Measurements from ENCODE around the gene CD5L. TPM values are rescaled to one million over a fixed set of nuclear protein-coding genes. Genes with fewer than 3 reads are reported as not detected.

Gene CD5L
- total and polyA plus RNA-seq, 2 of the 13 experiments (the other 11 are each of a cell fraction or from before 2014, with no cell fraction given) = not detected

GRCh38 chr1:157849229-157849875 lies 7.7 kb upstream of the CD5L start:
- Histone ChIP-seq H3K4me1 (ENCODE audit: insufficient read depth, low read length) (no peaks in the 10 kb centered on the region), H3K27ac (ENCODE audit: extremely low read length, insufficient read depth, low read length) (no peak overlapping the region), H3K9ac (ENCODE audit: insufficient read depth, low read depth, low read length) (no peak overlapping the region), H3K36me3 (replicated peaks in 1 of 2; ENCODE audit: control insufficient read depth in 1 of 2, insufficient read depth in 2 of 2, low read length in 2 of 2) (no peaks in the 10 kb centered on the region), H2AFZ (ENCODE audit: low read length) (no peak overlapping the region), H3K4me2 (ENCODE audit: low read depth, low read length) (no peak overlapping the region), H3K4me3 (replicated peaks in 1 of 3; ENCODE audit: insufficient read depth in 1 of 3, low read depth in 2 of 3, low read length in 3 of 3) (no peak overlapping the region), H3K79me2 (ENCODE audit: insufficient read depth, low read length) (no peaks in the 10 kb centered on the region), H3K27me3 (ENCODE audit: control insufficient read depth in 1 of 2, insufficient read depth in 2 of 2, low read length in 2 of 2) (no peaks in the 10 kb centered on the region), H4K20me1 (ENCODE audit: insufficient read depth, low read length) (no peaks in the 10 kb centered on the region), H3K9me3 (ENCODE audit: low read length) (no peaks in the 10 kb centered on the region)
- no TSS peak for BruUV-seq (replicated peaks)
- FAIRE-seq = no peak
- ATAC-seq = no peak
- CTCF ChIA-PET (ENCODE audit: low intra/inter-chr PET ratio, low total read pairs) = no interaction called here
- intact Hi-C loops (cut with micrococcal nuclease; ENCODE audit: unreplicated experiment) = no loop called here
- POLR2A ChIA-PET = no interaction called here
- in situ Hi-C loops (cut with HindIII; ENCODE audit: extremely low pct_ligation_motif_present, low pct_unique_long_range_greater_than_20kb) = no loop called here
- WGBS (ENCODE audit: low lambda C conversion rate) = 10% methylated on average over 2 of the region's 2 CpGs
- TF ChIP-seq TSC22D2 (CRISPR knock-in tag; IDR thresholded peaks at IDR 0.05; ENCODE audit: borderline replicate concordance) (no peak), MAFG (CRISPR knock-in tag; IDR thresholded peaks at IDR 0.05) (no peak), SRSF9 (IDR thresholded peaks at IDR 0.05; ENCODE audit: borderline replicate concordance, insufficient read depth, low read depth, low read length, poor library complexity, severe bottlenecking) (no peak), SYNCRIP (IDR thresholded peaks at IDR 0.05; ENCODE audit: insufficient read depth, low read depth, low read length) (no peak), ZNF224 (CRISPR knock-in tag; IDR thresholded peaks at IDR 0.05) (no peak), NFAT5 (CRISPR knock-in tag; IDR thresholded peaks at IDR 0.05) (no peak)
- no peak for DNase-seq (ENCODE audit: low spot score)

Data from HepG2 (cell line).